Endothelial cell of coronary artery (primary cell): ENCODE results near the gene TSR2. TPM values are rescaled to one million over a fixed set of nuclear protein-coding genes. Genes with fewer than 3 reads are reported as not detected.

Source experiments
- total RNA-seq: library from RNA; depleted of rRNA; stranded (reverse); fragments of >200 nt; gene quantifications from 2 replicates; pipeline ENCODE4 v1.2.3, GENCODE V29; 2014

TSR2 gene
- total RNA-seq: 15.2 and 17.5 TPM in 2 replicates

GRCh38 chrX:54439960-54440871 is at the start of gene TSR2:
TSS of gene TSR2 (plus strand) at chrX:54440404. CDS start at chrX:54440422, 18 bp downstream.

Other genes starting within 250 kb of the TSR2 start
- gene WNK3, start 82.4 kb upstream of the TSR2 start, total RNA-seq: 0.45 and 0.66 TPM in 2 replicates
- gene FGD1, start 55.8 kb downstream of the TSR2 start, total RNA-seq: 2.0 and 2.8 TPM in 2 replicates
- gene GNL3L, start 89.8 kb downstream of the TSR2 start, total RNA-seq: 28.9 and 31.5 TPM in 2 replicates